ENCODE measurements around the gene GCH1.

Gene GCH1

GRCh38 chr14:54922598-54922997, 20.0 kb upstream of the GCH1 start:
- TF ChIP-seq GATA3 (IDR thresholded peaks at IDR 0.05; ENCODE audit: low read depth, low read length) (peak; percentile 97), GATA2 (IDR thresholded peaks at IDR 0.05; ENCODE audit: low read depth, low read length) (peak; percentile 99)

GRCh38 chr14:54920052-54920451, 17.4 kb upstream of the GCH1 start:
- TF ChIP-seq GATA2 (IDR thresholded peaks at IDR 0.05; ENCODE audit: low read depth, low read length) (no peak), GATA3 (IDR thresholded peaks at IDR 0.05; ENCODE audit: low read depth, low read length) (no peak)

- TF ChIP-seq GATA3 (IDR thresholded peaks at IDR 0.05; ENCODE audit: low read depth, low read length) (no peak), GATA2 (IDR thresholded peaks at IDR 0.05; ENCODE audit: low read depth, low read length) (no peak)
Measured at GRCh38 chr14:54919330-54919729, 16.7 kb upstream of the GCH1 start.

- TF ChIP-seq GATA3 (IDR thresholded peaks at IDR 0.05; ENCODE audit: low read depth, low read length) (no peak), GATA2 (IDR thresholded peaks at IDR 0.05; ENCODE audit: low read depth, low read length) (no peak)
Measured at GRCh38 chr14:54918427-54918826, 15.8 kb upstream of the GCH1 start.

GRCh38 chr14:54916101-54916500, 13.5 kb upstream of the GCH1 start:
- TF ChIP-seq GATA2 (IDR thresholded peaks at IDR 0.05; ENCODE audit: low read depth, low read length) (no peak), GATA3 (IDR thresholded peaks at IDR 0.05; ENCODE audit: low read depth, low read length) (no peak)

GRCh38 chr14:54909817-54910558, 7.4 kb upstream of the GCH1 start:
- no peak for TF ChIP-seq GATA2 (IDR thresholded peaks at IDR 0.05; ENCODE audit: low read depth, low read length)
- TF ChIP-seq GATA3 (IDR thresholded peaks at IDR 0.05; ENCODE audit: low read depth, low read length) = no peak

GRCh38 chr14:54908190-54908589, 5.6 kb upstream of the GCH1 start:
- TF ChIP-seq GATA3 (IDR thresholded peaks at IDR 0.05; ENCODE audit: low read depth, low read length) = no peak
- TF ChIP-seq GATA2 (IDR thresholded peaks at IDR 0.05; ENCODE audit: low read depth, low read length) = no peak

GRCh38 chr14:54906075-54906474, 3.4 kb upstream of the GCH1 start:
- TF ChIP-seq GATA3 (IDR thresholded peaks at IDR 0.05; ENCODE audit: low read depth, low read length) = no peak
- no peak for TF ChIP-seq GATA2 (IDR thresholded peaks at IDR 0.05; ENCODE audit: low read depth, low read length)

GRCh38 chr14:54902143-54902520, 494 bp downstream of the GCH1 start:
- TF ChIP-seq GATA2 (IDR thresholded peaks at IDR 0.05; ENCODE audit: low read depth, low read length) = no peak
- TF ChIP-seq GATA3 (IDR thresholded peaks at IDR 0.05; ENCODE audit: low read depth, low read length) = no peak

- peak; percentile 46; the same call in 1 of the 2 replicates for TF ChIP-seq GATA2 (IDR thresholded peaks at IDR 0.05; ENCODE audit: low read depth, low read length)
- no peak for TF ChIP-seq GATA3 (IDR thresholded peaks at IDR 0.05; ENCODE audit: low read depth, low read length)
Measured at GRCh38 chr14:54901380-54902142, 1.1 kb downstream of the GCH1 start.

GRCh38 chr14:54899573-54899972, 3.1 kb downstream of the GCH1 start:
- TF ChIP-seq GATA2 (IDR thresholded peaks at IDR 0.05; ENCODE audit: low read depth, low read length) = no peak

GRCh38 chr14:54895683-54896082, 6.9 kb downstream of the GCH1 start:
- TF ChIP-seq GATA2 (IDR thresholded peaks at IDR 0.05; ENCODE audit: low read depth, low read length) (no peak), GATA3 (IDR thresholded peaks at IDR 0.05; ENCODE audit: low read depth, low read length) (no peak)

- no peak for TF ChIP-seq GATA3 (IDR thresholded peaks at IDR 0.05; ENCODE audit: low read depth, low read length)
- no peak for TF ChIP-seq GATA2 (IDR thresholded peaks at IDR 0.05; ENCODE audit: low read depth, low read length)
Measured at GRCh38 chr14:54894995-54895394, 7.6 kb downstream of the GCH1 start.

- TF ChIP-seq GATA2 (IDR thresholded peaks at IDR 0.05; ENCODE audit: low read depth, low read length) (no peak), GATA3 (IDR thresholded peaks at IDR 0.05; ENCODE audit: low read depth, low read length) (no peak)
Measured at GRCh38 chr14:54893151-54893760, 9.4 kb downstream of the GCH1 start.
